GM12878 (cell line): Measurements from ENCODE around the gene STK11. TPM values are rescaled to one million over a fixed set of nuclear protein-coding genes. Genes with fewer than 3 reads are reported as not detected.

Source experiments
- BCL3 ChIP-seq: IDR thresholded peaks from 2 replicates; pipeline ENCODE4 v1.6.1; 2011; ENCODE audit warnings: borderline replicate concordance, low read depth, mild to moderate bottlenecking, moderate library complexity, low read length; ENCODE audit not compliant: insufficient read depth, poor library complexity, severe bottlenecking
- CEBPB ChIP-seq, 2 experiments: fragments of 150-350 bp in 1 of 2; IDR thresholded peaks; 2 replicates each; pipeline ENCODE4 v1.6.1; 2012 to 2014; ENCODE audit warnings: low read depth in 2 of 2, low read length in 2 of 2, borderline replicate concordance in 1 of 2, inconsistent platforms in 1 of 2
- CTCF ChIP-seq, 3 experiments: IDR thresholded peaks in 2 of 3; conservative IDR thresholded peaks in 1 of 3; 2 replicates each; pipeline ENCODE4 v1.5.1; 2011; ENCODE audit warnings: low read depth in 3 of 3, low read length in 3 of 3, mild to moderate bottlenecking in 3 of 3, control low read depth in 2 of 3, moderate library complexity in 2 of 3, inconsistent platforms in 1 of 3, mixed read lengths in 1 of 3; ENCODE audit not compliant: control insufficient read depth in 2 of 3, insufficient read depth in 1 of 3; ENCODE audit errors: extremely low read depth in 1 of 3
- DPF2 ChIP-seq: fragments of 450-650 bp; IDR thresholded peaks from 2 replicates; pipeline ENCODE4 v1.6.1; 2017; ENCODE audit warnings: mild to moderate bottlenecking
- E4F1 ChIP-seq: fragments of 450-650 bp; IDR thresholded peaks from 2 replicates; pipeline ENCODE4 v1.6.1; 2018; ENCODE audit warnings: borderline replicate concordance, mild to moderate bottlenecking; ENCODE audit not compliant: partially characterized antibody
- JUND ChIP-seq: IDR thresholded peaks from 2 replicates; pipeline ENCODE4 v1.6.1; 2012; ENCODE audit warnings: low read depth, mild to moderate bottlenecking, low read length, improper control_type of control experiment, moderate library complexity
- KDM1A ChIP-seq: fragments of 200-600 bp; sonication (generic); IDR thresholded peaks from 2 replicates; pipeline ENCODE4 v1.6.1; 2016; ENCODE audit warnings: borderline replicate concordance
- MXI1 ChIP-seq: fragments of 150-350 bp; IDR thresholded peaks from 2 replicates; pipeline ENCODE4 v1.6.1; 2011; ENCODE audit warnings: low read depth, mild to moderate bottlenecking, inconsistent platforms, low read length, improper control_type of control experiment
- MYB ChIP-seq: fragments of 150-350 bp; IDR thresholded peaks from 2 replicates; pipeline ENCODE4 v1.6.1; 2014; ENCODE audit warnings: mild to moderate bottlenecking, low read depth, low read length, borderline replicate concordance
- NRF1 ChIP-seq: conservative IDR thresholded peaks from 2 replicates; pipeline ENCODE4 v1.6.1; 2011; ENCODE audit warnings: mild to moderate bottlenecking, low read depth, low read length, improper control_type of control experiment
- RBBP5 ChIP-seq: fragments of 200-600 bp; sonication (generic); conservative IDR thresholded peaks from 2 replicates; pipeline ENCODE4 v1.6.1; 2016
- RELB ChIP-seq: fragments of 450-650 bp; IDR thresholded peaks from 2 replicates; pipeline ENCODE4 v1.6.1; 2017; ENCODE audit warnings: low read depth, mild to moderate bottlenecking, moderate library complexity
- SMAD1 ChIP-seq: fragments of 450-650 bp; IDR thresholded peaks from 2 replicates; pipeline ENCODE4 v1.6.1; 2018; ENCODE audit warnings: mild to moderate bottlenecking, low read depth; ENCODE audit not compliant: partially characterized antibody
- SMARCA5 ChIP-seq: fragments of 450-650 bp; IDR thresholded peaks from 2 replicates; pipeline ENCODE4 v1.6.1; 2017; ENCODE audit warnings: mild to moderate bottlenecking
- TAF1 ChIP-seq: IDR thresholded peaks from 2 replicates; pipeline ENCODE4 v1.6.1; 2011; ENCODE audit warnings: mild to moderate bottlenecking, low read depth, low read length, borderline replicate concordance
- TBL1XR1 ChIP-seq: IDR thresholded peaks from 2 replicates; pipeline ENCODE4 v1.6.1; 2012; ENCODE audit warnings: low read depth, low read length, improper control_type of control experiment
- USF1 ChIP-seq: IDR thresholded peaks from 2 replicates; pipeline ENCODE4 v1.6.1; 2011; ENCODE audit warnings: borderline replicate concordance, low read depth, mild to moderate bottlenecking, moderate library complexity, mixed read lengths, low read length; ENCODE audit not compliant: insufficient read depth; ENCODE audit errors: extremely low read length
- ZNF622 ChIP-seq: fragments of 450-650 bp; IDR thresholded peaks from 2 replicates; pipeline ENCODE4 v1.6.1; 2017; ENCODE audit warnings: mild to moderate bottlenecking, inconsistent platforms
- ZZZ3 ChIP-seq: IDR thresholded peaks from 2 replicates; pipeline ENCODE4 v1.6.1; 2011; ENCODE audit warnings: low read depth; ENCODE audit not compliant: control insufficient read depth, insufficient read length
- polyA plus RNA-seq, 11 experiments: library from polyadenylated mRNA; depleted of rRNA in 4 of 11; unstranded in 6 of 11; stranded (reverse) in 5 of 11; fragments of >200 nt; fragmentation: Nextera tagmentation in 4 of 11; fragmentation: Illumina TruSeq in 1 of 11; extraction: Ambion mirVana in 4 of 11; extraction: Trizol in 1 of 11; gene quantifications; 1 replicate in 1 of 11; 2 replicates in 10 of 11; pipeline versions ENCODE4 v1.2.1 to v1.2.3, GENCODE V29; 2011 to 2016; ENCODE audit warnings: inconsistent platforms in 2 of 11, missing spikeins in 2 of 11, low read depth in 1 of 11
- total RNA-seq, 4 experiments: library from RNA; depleted of rRNA in 3 of 4; stranded (reverse); fragments of >200 nt in 3 of 4; fragmentation: Illumina TruSeq in 1 of 4; extraction: Trizol in 1 of 4; gene quantifications; 2 replicates each; pipeline versions ENCODE4 v1.2.1 to v1.2.3, GENCODE V29; 2013 to 2021

The STK11 gene
- total and polyA plus RNA-seq, 10 of the 15 experiments (the other 5 are each of a cell fraction or from before 2014, with no cell fraction given) = 0.33 to 71.0 (median 23.8) TPM

GRCh38 chr19:1243768-1244692, 38.5 kb downstream of the STK11 start (continued):
- TF ChIP-seq NRF1 (no peak), RBBP5 (no peak), KDM1A (no peak), DPF2 (no peak; the same call in 1 of the 2 replicates), ZZZ3 (no peak), CTCF (IDR thresholded peaks at IDR 0.05 in 2 of 3, conservative IDR thresholded peaks at IDR 0.05 in 1 of 3; ENCODE audit: control insufficient read depth in 2 of 3, extremely low read depth in 1 of 3, insufficient read depth in 1 of 3, low read depth in 3 of 3, low read length in 3 of 3) (peak; percentile 90 to 96 (median 96)), USF1 (peak; percentile 1), TAF1 (no peak), ZNF622 (no peak), SMAD1 (no peak), SMARCA5 (peak; percentile 86; the same call in 1 of the 2 replicates), TBL1XR1 (no peak), RELB (no peak), BCL3 (no peak), MXI1 (peak; percentile 76), CEBPB (IDR thresholded peaks at IDR 0.05; ENCODE audit: borderline replicate concordance in 1 of 2, low read depth in 2 of 2, low read length in 2 of 2) (no peak), E4F1 (no peak), MYB (no peak), JUND (no peak)
